SKM-1 (cell line): ENCODE measurements around the gene YEATS2.
"Not testable (repeated sequence)": the region's sequence is repeated elsewhere in the genome, so short reads cannot be mapped to it uniquely, and the experiment has no call there.

Experiments used
- DNase-seq: peaks from one replicate; lab custom pipeline; 2025; ENCODE audit not compliant: unreplicated experiment; lab: John Stamatoyannopoulos, UW

YEATS2 gene

DNA sequence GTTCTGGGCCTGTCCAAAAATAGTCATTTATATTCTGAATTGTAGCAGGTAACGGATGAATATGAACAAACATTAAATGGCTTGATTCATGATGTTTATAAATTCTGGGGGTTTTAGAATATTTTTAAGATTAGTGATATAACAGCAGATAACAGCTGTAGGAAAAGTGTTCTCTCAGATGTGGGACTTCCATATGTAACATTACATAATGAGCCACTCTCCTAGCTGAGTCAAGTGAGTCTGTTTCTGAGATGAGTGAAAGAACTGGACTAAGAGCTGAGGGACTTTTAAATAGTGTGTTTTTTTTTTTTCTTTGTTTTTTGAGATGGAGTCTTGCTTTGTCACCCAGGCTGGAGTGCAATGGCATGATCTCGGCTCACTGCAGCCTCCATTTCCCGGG, 13.9 kb downstream of the YEATS2 start:
- no peak for DNase-seq

DNA sequence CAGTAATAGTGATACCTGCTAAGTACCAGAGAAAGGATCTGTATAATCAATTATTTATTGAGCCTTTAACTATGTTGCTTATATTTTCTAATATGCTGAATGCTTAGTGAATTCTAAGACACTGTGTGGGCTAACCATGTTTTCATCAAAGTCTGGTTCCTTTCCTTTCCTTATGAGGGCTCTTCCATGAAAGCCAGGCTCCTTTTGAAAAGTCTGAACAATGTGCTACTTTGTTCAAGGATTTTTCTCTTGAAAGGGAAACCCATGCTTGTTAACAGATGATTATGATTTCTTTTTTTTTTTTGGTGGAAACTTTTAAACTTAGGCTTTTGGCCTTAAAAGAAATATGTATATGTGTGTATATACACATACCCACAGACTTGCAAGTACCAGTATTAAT, 17.0 kb downstream of the YEATS2 start:
- DNase-seq = no peak

DNA sequence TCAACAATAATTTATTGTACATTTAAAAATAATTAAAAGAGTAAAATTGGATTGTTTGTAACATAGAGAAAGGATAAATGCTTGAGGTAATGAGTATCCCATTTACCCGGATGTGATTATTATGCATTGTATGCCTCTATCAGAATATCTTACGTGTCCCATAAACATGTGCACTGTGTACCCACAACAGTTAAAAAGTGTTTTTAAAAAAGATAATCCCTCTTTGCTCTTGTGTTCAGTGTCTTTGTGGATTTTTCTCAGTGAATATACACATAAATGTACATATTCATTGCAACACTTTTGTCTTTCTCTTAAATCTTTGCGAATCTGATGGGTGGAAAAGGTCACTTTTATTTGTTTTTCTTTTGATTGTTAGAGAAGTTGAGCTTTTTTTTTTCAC, 20.4 kb downstream of the YEATS2 start:
- no peak for DNase-seq

DNA sequence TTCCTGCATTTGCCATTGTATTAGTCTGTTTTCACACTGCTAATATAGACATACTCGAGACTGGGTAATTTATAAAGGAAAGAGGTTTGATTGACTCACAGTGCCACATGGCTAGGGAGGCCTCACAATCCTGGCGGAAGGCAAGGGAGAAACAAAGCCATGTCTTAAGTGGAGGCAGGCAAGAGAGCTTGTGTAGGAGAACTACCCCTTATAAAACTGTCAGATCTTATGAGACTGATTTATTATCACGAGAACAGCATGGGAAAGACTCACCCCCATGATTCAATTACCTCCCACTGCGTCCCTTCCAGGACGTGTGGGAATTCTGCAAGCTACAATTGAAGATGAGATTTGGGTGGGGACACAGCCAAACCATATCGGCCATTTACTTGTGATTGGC, 27.8 kb downstream of the YEATS2 start:
- DNase-seq = no peak

DNA sequence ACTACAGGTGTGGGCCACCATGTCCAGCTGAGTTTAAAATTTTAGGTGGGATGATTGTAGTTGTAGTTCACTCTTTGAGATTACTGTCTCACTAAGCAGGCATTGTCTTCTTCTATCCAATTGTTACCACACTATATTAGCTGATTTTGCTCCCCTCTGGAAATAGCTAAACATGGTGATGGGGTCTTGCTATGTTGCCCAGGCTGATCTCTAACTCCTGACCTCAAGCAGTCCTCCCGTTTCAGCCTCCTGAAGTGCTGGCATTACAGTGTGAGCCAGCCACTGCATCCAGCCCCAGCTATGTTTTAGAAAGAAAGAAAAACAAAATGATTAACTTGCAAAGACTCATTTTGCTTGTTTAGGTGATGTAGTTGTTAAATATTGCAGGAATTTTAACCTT, 30.6 kb downstream of the YEATS2 start:
- no peak for DNase-seq

DNA sequence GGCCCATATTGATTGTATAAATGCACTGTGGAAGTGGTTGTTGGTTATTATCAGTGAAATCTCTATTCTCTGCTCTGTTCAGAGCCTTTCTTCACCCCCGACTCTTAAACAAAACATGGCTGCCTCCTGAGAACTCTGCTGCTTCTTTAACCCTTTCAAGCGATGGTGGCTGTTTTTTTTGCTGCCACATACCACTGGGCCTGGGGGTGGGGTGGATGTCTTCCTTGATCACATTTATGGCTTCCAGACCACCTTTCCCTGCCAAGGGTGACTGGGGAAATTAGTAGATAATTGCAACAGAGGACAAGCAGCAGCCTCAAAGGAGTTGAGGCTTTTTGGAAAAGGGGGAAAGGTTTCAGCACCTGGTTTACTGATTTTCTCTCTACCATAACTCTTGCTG, 32.8 kb downstream of the YEATS2 start:
- DNase-seq = no peak

DNA sequence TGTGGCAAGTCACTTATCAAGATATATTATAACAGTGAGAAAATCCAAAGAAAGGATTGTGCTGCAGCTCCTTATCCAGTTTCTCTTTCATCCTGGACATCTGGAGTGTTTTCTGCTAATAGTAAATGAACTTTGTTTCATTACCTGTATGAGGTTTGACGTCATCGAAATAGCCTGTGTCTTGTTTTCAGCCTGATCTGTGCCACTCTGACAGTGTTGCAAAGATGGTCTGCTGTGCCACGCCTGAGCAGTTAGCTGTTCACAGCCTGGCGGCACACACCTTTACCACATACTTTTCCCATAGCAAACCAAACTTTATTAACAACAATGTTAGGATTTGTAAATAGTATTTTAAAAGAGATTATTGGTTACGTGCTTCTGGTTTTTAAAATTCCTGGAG, 34.0 kb downstream of the YEATS2 start:
- DNase-seq = no peak

DNA sequence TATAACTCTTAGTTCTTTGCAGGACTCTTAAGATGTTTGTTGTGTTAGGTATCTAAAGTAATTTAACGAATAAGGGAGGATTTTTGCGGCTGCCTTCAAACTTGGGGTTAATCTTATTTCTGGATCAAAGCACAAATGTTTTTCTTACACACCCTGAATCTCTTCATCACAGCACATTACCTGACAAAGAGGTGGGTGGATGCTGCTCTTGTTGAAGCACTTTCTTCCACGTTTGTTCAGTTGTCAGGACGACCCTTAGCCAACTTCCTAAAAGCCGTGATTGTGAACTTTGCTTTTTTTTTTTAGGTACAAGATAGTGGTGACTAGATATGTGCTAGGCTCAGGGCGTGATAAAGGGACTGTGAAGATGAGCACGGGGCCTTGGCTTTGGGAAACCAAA, 36.0 kb downstream of the YEATS2 start:
- DNase-seq = no peak

DNA sequence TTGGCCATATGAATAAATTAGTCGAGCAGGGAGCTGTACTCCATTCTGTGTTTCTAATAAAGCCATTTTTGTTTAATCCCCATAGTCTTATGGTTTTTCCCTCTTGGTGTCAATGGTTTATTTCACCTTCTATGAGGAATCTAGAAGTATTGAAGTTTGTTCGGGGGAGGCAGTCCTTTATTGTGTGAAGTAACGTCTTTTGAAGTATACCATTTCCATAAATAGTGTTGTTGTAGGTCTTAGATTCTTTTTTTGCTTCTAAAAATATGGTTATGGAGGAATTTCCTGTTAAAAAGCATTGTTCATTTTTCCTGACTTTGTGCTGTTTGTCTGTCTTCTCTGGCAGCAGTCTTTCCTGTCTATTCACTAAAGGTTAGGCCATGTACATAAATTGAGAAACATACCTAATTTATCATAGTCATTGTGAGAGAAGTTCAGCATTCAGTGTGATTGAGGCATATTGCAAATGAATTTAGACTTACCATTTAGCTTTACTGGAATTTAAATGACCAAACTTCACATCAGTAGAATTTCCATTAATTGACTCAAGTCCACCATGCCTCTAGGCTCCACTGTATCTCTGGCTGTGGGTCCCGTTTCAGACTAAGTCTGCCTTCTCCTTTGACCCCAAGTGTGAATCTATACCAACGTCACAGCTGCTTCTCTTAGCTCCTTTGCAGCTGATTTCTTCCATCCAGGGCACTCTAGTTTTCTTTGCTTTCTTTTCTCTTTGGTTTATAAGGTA, 37.3 kb downstream of the YEATS2 start:
- DNase-seq = no peak

DNA sequence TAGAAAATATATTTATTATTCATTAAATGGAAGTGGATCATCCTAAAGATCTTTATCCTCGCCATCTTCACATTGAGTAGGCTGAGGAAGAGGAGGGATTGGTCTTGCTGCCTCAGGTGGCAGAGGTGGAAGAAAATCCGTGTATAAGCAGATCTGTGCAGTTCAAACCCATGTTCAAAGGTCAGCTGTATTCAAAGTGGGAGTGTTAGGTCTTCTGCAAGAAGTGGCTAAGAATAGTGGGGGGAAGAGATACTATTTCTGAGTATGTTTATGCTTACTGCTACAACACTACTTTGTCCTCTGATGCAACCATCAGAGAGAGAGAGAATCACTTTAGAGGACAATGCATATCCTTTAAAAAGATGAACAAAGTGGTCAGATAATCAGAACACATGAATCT, 39.5 kb downstream of the YEATS2 start:
- DNase-seq = no peak

DNA sequence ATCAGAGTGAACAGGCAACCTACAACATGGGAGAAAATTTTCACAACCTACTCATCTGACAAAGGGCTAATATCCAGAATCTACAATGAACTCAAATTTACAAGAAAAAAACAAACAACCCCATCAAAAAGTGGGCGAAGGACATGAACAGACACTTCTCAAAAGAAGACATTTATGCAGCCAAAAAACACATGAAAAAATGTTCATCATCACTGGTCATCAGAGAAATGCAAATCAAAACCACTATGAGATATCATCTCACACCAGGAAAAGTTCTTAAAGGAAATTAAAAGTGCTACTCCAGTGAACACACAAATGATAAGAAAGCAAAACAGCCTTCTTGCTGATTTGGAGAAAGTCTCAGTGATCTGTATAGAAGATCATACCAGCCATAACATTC, 42.6 kb downstream of the YEATS2 start:
- not testable (repeated sequence) for DNase-seq

DNA sequence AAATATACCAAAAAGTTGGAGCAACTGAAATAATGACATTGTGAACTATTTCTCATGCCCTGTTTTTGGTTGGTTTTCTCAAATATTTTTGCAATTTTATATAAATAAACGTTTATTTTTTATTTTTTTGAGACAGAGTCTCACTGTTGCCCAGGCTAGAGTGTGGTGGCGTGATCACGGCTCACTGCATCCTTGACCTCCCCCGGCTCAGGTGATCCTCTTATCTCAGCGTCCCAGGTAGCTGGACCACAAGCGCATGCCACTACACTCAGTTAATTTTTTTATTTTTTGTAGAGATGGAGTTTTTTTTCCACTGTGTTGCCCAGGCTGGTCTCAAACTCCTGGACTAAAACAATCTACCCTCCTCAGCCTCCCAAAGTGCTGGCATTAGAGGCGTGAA, 45.6 kb downstream of the YEATS2 start:
- DNase-seq = no peak

DNA sequence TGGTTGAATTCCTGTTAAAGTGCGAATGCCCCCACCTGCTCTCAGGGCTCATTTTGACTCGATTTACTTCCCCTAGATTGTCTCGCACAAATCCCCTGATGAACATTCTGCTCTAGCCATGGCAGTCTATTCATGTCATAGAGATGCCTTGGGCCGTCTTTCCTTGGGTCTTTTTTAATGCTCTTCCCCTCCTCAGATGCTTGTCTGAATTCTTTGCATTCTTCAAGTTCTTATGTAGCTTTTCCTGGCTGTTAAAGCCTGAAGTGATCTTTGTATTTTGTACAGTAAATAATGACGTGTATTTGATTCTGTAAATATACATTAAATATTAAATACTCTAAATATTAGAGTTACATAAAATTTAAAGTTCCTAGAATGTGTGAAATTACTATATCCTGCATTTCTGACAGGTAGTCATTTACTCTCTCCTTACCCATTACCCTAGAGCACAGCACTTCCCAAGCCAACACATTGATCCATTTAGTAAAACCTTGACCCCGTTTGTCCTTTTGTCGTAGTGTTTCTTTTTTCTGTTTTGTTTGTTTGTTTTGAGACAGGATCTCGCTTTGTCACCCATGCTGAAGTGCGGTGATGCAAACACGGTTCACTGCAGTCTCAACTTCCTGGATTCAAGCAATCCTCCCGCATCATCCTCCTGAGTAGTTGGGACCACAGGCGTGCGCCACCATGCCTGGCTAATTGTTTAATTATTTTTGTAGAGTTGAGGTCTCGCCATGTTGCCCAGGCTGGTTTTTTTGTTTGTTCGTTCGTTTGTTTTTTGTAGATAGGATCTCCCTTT, 47.9 kb downstream of the YEATS2 start:
- DNase-seq = no peak

DNA sequence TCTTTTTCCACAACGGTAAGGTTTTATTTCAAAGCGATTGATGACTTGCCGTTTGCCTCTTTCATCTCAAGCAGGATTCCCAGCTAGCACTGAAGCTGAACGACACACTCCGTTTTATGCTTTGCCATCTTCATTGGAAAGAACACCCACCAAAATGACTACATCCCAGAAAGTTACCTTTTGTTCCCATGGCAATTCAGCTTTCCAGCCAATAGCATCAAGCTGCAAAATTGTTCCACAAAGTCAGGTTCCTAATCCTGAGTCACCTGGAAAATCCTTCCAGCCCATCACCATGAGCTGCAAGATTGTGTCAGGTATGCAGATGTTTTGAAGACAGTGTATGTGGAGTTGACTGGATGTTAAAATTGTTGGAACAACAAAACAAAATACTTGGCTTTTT, 56.5 kb downstream of the YEATS2 start:
- DNase-seq = no peak

DNA sequence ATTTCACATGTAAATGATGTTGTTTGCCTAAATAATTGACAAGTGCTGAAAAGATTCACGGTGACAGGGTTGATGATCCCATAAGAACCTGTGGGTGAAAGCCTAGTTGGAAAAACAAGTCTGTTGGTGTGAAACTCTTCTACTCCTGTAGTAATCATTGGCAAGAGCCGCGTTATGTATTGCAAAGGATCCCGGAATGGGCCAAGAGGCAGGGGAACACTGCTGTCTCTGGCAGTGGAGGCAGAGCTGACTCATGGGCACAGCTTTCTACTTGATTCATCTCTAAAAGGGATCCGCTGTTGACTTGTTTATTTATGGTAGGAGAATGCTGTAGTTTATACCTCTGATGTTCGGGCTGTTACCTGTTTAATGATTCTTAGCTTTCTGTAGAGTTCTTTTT, 64.7 kb downstream of the YEATS2 start:
- DNase-seq = no peak

DNA sequence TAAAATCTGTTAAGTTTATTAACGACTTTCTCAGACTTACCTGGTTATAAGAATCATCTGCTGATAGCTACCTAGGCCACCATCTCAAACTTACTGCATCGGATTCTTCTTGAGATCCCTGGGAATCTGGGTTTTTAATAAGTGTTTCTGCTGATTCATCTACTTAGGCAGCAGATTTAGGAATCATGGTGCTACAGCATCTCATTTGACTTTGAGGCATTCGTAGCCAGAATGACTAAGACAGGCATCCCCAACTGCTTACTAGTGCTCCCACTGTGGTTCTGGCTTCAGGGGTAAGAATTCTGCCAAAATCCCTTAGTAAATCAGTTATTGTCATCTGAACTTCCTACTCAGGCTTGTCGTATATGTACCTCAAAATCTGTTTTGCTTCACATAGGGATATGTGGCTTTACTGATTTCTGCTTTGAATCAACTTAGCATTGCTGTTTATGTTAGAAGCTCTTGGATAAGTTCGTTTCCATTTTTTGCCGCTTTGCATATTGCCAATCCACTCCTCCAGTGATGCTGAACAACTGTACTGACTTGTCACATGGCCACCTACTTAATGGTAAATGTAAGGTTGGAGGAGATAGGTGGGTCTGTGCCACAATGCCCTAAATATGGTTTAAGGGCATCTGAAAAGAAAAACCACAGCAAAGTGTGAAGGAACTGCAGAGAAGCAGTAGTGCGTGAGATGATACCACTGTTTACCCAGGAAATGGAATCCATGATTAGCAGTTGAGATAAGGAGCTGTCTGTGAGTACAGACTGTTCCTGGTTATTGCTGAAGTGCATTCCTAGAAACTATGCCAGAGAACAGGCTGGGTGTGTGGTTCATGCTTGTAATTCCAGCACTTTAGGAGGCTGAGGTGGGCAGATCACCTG, 67.5 kb downstream of the YEATS2 start:
- DNase-seq = no peak

DNA sequence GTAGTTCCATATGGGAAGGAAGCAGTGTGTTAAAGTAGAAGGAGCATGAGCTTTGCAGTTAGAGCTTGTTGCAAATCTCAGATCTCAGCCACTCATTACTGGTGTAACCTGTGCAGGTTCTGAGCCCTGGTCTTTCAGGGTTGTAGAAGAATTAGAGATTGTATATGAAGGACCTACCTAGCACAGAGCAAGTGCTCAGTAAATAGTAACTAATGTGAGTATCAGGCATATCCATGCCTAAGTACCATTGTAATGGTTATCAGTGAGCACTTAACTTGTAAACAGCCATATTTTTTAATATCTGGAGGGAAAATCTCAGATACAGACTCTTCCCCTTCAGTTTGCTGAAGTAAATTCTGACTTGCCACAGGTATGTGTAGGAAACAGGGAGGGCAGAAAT, 68.5 kb downstream of the YEATS2 start:
- no peak for DNase-seq

DNA sequence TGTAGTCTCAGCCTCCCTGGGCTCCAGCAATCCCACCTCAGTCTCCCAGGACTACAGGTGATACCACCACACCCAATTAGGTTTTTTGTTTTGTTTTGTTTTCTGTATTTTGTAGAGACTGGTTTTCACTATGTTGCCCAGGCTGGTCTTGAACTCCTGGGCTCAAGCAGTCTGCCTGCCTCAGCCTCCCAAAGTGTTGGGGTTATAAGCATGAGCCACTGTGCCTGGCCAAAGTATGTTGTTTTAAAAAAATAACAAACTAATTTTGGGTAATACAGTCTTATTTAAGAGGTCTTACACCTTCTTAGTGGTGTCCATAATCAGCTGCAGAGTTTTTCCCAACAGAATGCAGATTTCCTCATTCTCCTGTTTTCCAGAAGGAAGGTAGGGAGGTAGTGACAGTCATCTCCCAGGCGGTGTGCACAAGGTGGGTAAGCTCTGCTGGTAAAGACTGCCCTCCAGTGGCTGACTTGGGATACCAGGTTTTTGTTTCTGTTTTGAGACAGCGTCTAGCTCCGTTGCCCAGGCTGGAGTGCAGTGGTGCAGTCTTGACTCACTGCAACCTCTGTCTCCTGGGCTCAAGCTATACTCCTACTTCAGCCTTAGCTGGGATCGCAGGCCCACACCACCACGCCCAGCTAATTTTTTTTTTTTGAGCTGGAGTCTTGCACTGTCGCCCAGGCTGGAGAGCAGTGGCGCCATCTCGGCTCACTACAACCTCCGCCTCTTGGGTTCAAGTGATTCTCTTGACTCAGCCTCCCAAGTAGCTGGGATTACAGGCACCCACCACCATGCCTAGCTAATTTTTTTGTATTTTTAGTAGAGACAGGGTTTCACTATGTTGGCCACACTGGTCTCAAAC, 69.4 kb downstream of the YEATS2 start:
- peak; percentile 28 for DNase-seq

DNA sequence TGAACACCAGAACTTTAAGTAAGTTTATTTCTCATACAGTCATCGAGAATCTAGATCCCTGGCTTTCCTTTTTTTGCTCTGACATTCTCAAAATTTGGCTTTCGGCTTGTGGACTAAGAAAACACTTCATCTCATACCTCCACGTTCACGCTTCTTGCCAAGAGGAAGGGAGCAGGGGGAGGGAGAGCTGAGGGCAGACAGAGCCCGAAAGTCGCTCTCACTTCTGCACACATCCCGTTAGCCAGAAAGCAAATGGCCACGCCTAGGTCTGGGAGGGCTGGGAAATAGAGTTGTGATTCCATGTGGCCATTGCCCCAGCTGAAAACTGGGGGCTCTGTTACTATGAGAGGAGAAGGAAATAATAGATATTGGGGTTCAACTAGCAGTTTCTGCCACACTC, 70.5 kb downstream of the YEATS2 start:
- no peak for DNase-seq

DNA sequence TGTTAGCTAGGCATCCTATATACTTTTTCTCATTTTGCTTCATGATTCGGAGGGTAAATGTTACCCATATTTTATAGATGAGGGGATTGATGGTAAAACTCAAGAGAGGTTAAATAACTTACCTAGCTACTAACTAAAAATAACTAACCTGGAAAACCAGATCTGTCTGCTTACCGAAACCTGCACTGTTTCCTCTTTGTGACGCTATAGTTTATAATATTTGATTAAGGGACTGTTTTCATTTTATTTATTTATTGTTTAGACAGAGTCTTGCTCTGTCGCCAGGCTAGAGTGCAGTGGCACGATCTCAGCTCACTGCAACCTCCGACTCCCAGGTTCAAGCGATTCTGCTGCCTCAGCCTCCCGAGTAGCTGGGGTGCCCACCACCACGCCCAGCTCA, 71.9 kb downstream of the YEATS2 start:
- no peak for DNase-seq

DNA sequence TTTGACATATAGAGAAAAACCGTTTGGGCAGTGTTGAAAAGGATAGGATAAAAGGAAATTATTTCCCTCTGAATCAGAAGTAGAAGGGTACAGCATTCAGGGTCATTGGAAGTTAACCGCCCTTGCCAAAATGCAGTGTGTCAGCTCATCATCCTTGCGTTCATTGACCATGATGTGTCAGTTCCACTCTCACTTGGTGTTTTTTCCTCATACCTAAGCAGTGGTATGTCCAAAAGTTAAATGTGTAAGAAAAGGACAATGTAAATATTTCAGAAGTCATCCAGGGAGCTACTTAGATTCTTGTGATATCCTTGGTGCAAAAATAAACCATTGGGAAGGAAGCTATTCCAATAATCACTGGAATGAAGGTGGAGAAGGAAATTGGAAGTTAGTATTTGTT, 77.0 kb downstream of the YEATS2 start:
- DNase-seq = no peak
